Measurements from ENCODE around the gene IQCK. TPM values are rescaled to one million over a fixed set of nuclear protein-coding genes. Genes with fewer than 3 reads are reported as not detected.

IQCK gene
- total and polyA plus RNA-seq, 4 donors: 4.0 to 10.0 (median 5.7) TPM

DNA sequence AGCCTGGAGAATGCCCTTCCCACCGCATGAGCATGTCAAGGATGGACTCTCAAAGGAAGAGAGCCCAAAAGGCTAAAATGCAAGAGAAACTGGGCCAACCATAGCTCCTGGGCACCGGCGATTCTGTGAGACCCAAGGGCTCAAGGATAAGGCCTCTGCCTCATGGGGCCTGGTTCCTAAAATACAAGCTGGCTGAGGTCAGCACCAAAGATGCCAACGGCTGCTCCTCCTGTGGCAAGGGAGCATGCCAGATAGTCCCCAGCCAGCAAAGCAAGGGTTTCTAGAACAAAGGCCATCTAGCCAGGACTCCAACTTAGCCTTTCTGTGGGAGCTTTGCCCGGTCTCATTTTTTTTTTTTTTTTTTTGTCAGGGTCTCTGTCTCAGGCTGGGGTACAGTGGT, 146.5 kb downstream of the IQCK start:
- ATAC-seq (ENCODE audit: low FRiP score) (no peak), DNase-seq (peak in 1 of 2 donors; percentile 42)
- no peaks in the 10 kb centered on the region for H3K9me3 ChIP-seq (ENCODE audit: control insufficient read depth, low read length)
- 33 to 40% methylated on average over 5 of the region's 5 CpGs for WGBS, 2 donors
- no peaks in the 10 kb centered on the region for H3K4me1 ChIP-seq (ENCODE audit: control insufficient read depth in 1 of 2, insufficient read depth in 2 of 2, low read length in 2 of 2)
- no peak overlapping the region for H3K4me3 ChIP-seq (ENCODE audit: low read length in 2 of 2)
- no peaks in the 10 kb centered on the region for H3K27me3 ChIP-seq (ENCODE audit: control insufficient read depth in 1 of 2, insufficient read depth in 2 of 2, low read length in 1 of 2)
- H3K27ac ChIP-seq (ENCODE audit: low read depth in 1 of 2, low read length in 2 of 2): no peak overlapping the region
- intact Hi-C loops (cut with DNase I): no loop called here
- H3K36me3 ChIP-seq (ENCODE audit: control insufficient read depth in 1 of 2, insufficient read depth in 2 of 2, low read length in 1 of 2): no peaks in the 10 kb centered on the region

DNA sequence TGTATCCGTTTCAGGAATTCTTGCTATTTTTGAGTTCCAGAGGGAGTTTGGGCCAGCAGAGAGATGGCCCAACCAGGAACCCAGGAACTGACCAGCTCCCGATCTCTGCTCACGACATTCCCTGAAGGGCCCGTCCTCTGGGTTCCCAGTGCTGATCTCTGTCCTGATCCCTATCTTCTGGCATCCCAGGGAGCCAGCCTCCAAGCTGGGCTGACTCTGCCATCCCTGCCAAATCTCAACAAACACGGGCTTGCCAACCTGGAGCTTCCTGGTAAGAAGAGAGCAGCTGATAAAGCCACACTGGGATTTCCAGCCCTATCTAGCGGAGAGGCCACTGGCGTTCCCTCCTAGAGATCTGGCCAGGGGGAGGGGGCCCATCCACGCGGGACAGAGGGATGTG, 150.3 kb downstream of the IQCK start:
- no peaks in the 10 kb centered on the region for H3K9me3 ChIP-seq (ENCODE audit: control insufficient read depth, low read length)
- no peaks in the 10 kb centered on the region for H3K4me1 ChIP-seq (ENCODE audit: control insufficient read depth in 1 of 2, insufficient read depth in 2 of 2, low read length in 2 of 2)
- no peak overlapping the region for H3K4me3 ChIP-seq (ENCODE audit: low read length in 2 of 2)
- no peaks in the 10 kb centered on the region for H3K27me3 ChIP-seq (ENCODE audit: control insufficient read depth in 1 of 2, insufficient read depth in 2 of 2, low read length in 1 of 2)
- intact Hi-C loops (cut with DNase I): no loop called here
- peak overlapping the region in 1 of 2 donors; percentile 55 for H3K27ac ChIP-seq (ENCODE audit: low read depth in 1 of 2, low read length in 2 of 2)
- DNase-seq (peak in 1 of 2 donors; percentile 22), ATAC-seq (ENCODE audit: low FRiP score) (no peak)
- H3K36me3 ChIP-seq (ENCODE audit: control insufficient read depth in 1 of 2, insufficient read depth in 2 of 2, low read length in 1 of 2): no peaks in the 10 kb centered on the region
- 12 to 17% methylated on average over 9 of the region's 9 CpGs for WGBS, 2 donors

DNA sequence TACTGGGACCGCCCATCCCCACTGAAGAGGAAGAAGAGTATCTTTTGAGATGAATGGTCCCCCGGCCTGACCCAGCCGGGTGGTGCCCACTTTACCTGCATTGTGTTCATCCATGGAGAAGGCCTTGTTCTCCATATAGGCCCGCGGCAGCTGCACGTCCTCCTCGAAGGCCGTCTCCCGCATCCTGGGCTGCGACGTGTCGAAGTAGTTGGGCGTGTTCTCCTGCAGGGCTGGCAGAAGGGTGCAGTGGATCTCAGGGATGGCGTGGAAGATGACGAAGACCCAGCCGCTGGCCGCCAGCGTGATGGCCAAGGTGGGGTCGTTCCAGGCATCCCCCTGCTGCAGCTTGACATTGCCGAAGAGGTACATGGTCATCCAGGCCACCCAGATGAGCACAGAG, 153.7 kb downstream of the IQCK start:
- Histone ChIP-seq H3K27me3 (ENCODE audit: control insufficient read depth in 1 of 2, insufficient read depth in 2 of 2, low read length in 1 of 2) (no peaks in the 10 kb centered on the region), H3K27ac (ENCODE audit: low read depth in 1 of 2, low read length in 2 of 2) (no peak overlapping the region), H3K36me3 (ENCODE audit: control insufficient read depth in 1 of 2, insufficient read depth in 2 of 2, low read length in 1 of 2) (no peaks in the 10 kb centered on the region), H3K4me3 (ENCODE audit: low read length in 2 of 2) (no peak overlapping the region), H3K4me1 (ENCODE audit: control insufficient read depth in 1 of 2, insufficient read depth in 2 of 2, low read length in 2 of 2) (no peaks in the 10 kb centered on the region), H3K9me3 (ENCODE audit: control insufficient read depth, low read length) (no peaks in the 10 kb centered on the region)
- ATAC-seq (ENCODE audit: low FRiP score) (no peak), DNase-seq (no peak)
- intact Hi-C loops (cut with DNase I): no loop called here
- 93 to 99% methylated on average over 20 of the region's 20 CpGs for WGBS, 2 donors

DNA sequence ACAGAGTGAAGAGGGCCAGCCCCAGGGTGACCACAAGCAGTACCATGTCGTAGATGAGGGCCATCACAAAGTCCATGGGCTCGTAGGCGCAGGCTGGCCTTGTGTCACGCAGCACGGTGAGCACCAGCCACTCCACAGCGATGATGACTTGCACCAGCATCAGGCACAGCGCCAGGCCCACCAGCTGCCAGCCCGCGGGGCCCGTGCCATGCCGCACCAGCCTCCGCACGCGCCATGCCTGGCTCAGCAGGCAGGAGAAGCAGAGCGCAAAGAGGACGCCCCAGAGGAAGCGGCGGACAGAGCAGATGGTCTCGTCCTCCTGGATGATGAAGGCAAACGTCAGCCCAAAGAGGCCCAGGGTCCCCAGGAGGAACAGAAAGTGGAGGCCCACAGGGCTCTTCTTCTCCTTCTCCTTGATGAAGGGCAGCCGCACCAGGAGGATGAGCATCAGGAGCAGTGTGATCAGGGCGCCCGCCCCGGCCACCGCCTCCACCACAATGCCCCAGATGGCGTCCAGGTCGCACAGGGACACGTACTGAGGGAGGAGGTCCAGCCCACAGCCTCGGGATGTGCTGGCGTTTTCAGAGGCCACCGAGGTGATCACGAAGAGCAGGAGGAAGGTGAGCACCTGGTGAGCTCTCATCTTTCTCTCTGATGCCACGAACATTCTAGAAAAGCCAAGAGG, 154.2 kb downstream of the IQCK start:
- Histone ChIP-seq H3K36me3 (ENCODE audit: control insufficient read depth in 1 of 2, insufficient read depth in 2 of 2, low read length in 1 of 2) (no peaks in the 10 kb centered on the region), H3K9me3 (ENCODE audit: control insufficient read depth, low read length) (no peaks in the 10 kb centered on the region), H3K27me3 (ENCODE audit: control insufficient read depth in 1 of 2, insufficient read depth in 2 of 2, low read length in 1 of 2) (no peaks in the 10 kb centered on the region), H3K4me1 (ENCODE audit: control insufficient read depth in 1 of 2, insufficient read depth in 2 of 2, low read length in 2 of 2) (no peaks in the 10 kb centered on the region), H3K4me3 (ENCODE audit: low read length in 2 of 2) (no peak overlapping the region), H3K27ac (ENCODE audit: low read depth in 1 of 2, low read length in 2 of 2) (no peak overlapping the region)
- ATAC-seq (ENCODE audit: low FRiP score): no peak
- DNase-seq: no peak
- intact Hi-C loops (cut with DNase I): no loop called here
- 97 to 98% methylated on average over 32 to 33 of the region's 33 CpGs for WGBS, 2 donors

- Histone ChIP-seq H3K27ac (ENCODE audit: low read depth in 1 of 2, low read length in 2 of 2) (no peak overlapping the region), H3K27me3 (ENCODE audit: control insufficient read depth in 1 of 2, insufficient read depth in 2 of 2, low read length in 1 of 2) (no peaks in the 10 kb centered on the region), H3K9me3 (ENCODE audit: control insufficient read depth, low read length) (no peaks in the 10 kb centered on the region), H3K36me3 (ENCODE audit: control insufficient read depth in 1 of 2, insufficient read depth in 2 of 2, low read length in 1 of 2) (no peaks in the 10 kb centered on the region), H3K4me1 (ENCODE audit: control insufficient read depth in 1 of 2, insufficient read depth in 2 of 2, low read length in 2 of 2) (no peaks in the 10 kb centered on the region), H3K4me3 (ENCODE audit: low read length in 2 of 2) (no peak overlapping the region)
- WGBS, 2 donors: 88 to 90% methylated on average over 12 of the region's 12 CpGs
- intact Hi-C loops (cut with DNase I): no loop called here
- DNase-seq (no peak), ATAC-seq (ENCODE audit: low FRiP score) (no peak)
Observed at GRCh38 chr16:19872935-19873334, 154.9 kb downstream of the IQCK start.

DNA sequence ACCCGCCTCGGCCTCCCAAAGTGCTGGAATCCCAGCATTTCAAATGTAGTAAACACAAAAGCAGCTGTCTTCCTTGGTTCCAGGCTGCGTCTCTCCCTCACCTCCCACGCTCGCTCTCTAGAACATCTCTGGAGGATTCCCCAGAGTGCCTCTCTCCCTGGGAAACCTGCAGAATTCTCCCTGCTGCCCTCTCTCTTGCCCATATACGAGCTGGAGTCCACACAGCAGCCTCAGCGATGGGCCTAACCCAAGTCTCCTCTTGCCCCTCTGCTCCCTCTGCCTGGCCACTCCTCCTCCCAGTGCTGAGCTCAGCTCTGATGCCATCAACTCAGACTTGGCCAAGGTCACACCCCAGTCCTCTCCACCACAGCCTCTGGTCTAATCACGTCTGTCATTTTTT, 156.0 kb downstream of the IQCK start:
- 85 to 87% methylated on average over 8 of the region's 8 CpGs for WGBS, 2 donors
- Histone ChIP-seq H3K36me3 (ENCODE audit: control insufficient read depth in 1 of 2, insufficient read depth in 2 of 2, low read length in 1 of 2) (no peaks in the 10 kb centered on the region), H3K4me1 (ENCODE audit: control insufficient read depth in 1 of 2, insufficient read depth in 2 of 2, low read length in 2 of 2) (no peaks in the 10 kb centered on the region), H3K4me3 (ENCODE audit: low read length in 2 of 2) (no peak overlapping the region), H3K9me3 (ENCODE audit: control insufficient read depth, low read length) (no peaks in the 10 kb centered on the region), H3K27me3 (ENCODE audit: control insufficient read depth in 1 of 2, insufficient read depth in 2 of 2, low read length in 1 of 2) (no peaks in the 10 kb centered on the region), H3K27ac (ENCODE audit: low read depth in 1 of 2, low read length in 2 of 2) (no peak overlapping the region)
- ATAC-seq (ENCODE audit: low FRiP score): no peak
- DNase-seq: no peak
- intact Hi-C loops (cut with DNase I): no loop called here

- DNase-seq: no peak
- Histone ChIP-seq H3K4me3 (ENCODE audit: low read length in 2 of 2) (no peak overlapping the region), H3K4me1 (ENCODE audit: control insufficient read depth in 1 of 2, insufficient read depth in 2 of 2, low read length in 2 of 2) (no peaks in the 10 kb centered on the region), H3K27ac (ENCODE audit: low read depth in 1 of 2, low read length in 2 of 2) (no peak overlapping the region), H3K36me3 (ENCODE audit: control insufficient read depth in 1 of 2, insufficient read depth in 2 of 2, low read length in 1 of 2) (no peaks in the 10 kb centered on the region), H3K9me3 (ENCODE audit: control insufficient read depth, low read length) (no peaks in the 10 kb centered on the region), H3K27me3 (ENCODE audit: control insufficient read depth in 1 of 2, insufficient read depth in 2 of 2, low read length in 1 of 2) (no peaks in the 10 kb centered on the region)
- intact Hi-C loops (cut with DNase I): no loop called here
- 77 to 79% methylated on average over 18 of the region's 18 CpGs for WGBS, 2 donors
- ATAC-seq (ENCODE audit: low FRiP score): no peak
Observed at GRCh38 chr16:19874851-19875546, 156.9 kb downstream of the IQCK start.

- H3K36me3 ChIP-seq (ENCODE audit: control insufficient read depth in 1 of 2, insufficient read depth in 2 of 2, low read length in 1 of 2): no peaks in the 10 kb centered on the region
- no peaks in the 10 kb centered on the region for H3K4me1 ChIP-seq (ENCODE audit: control insufficient read depth in 1 of 2, insufficient read depth in 2 of 2, low read length in 2 of 2)
- intact Hi-C loops (cut with DNase I): no loop called here
- ATAC-seq (ENCODE audit: low FRiP score) (no peak), DNase-seq (no peak)
- H3K27me3 ChIP-seq (ENCODE audit: control insufficient read depth in 1 of 2, insufficient read depth in 2 of 2, low read length in 1 of 2): no peaks in the 10 kb centered on the region
- no peak overlapping the region for H3K4me3 ChIP-seq (ENCODE audit: low read length in 2 of 2)
- no peaks in the 10 kb centered on the region for H3K9me3 ChIP-seq (ENCODE audit: control insufficient read depth, low read length)
- no peak overlapping the region for H3K27ac ChIP-seq (ENCODE audit: low read depth in 1 of 2, low read length in 2 of 2)
- WGBS, 2 donors: 81 to 86% methylated on average over 6 of the region's 6 CpGs
Observed at GRCh38 chr16:19875900-19876299, 157.8 kb downstream of the IQCK start.

DNA sequence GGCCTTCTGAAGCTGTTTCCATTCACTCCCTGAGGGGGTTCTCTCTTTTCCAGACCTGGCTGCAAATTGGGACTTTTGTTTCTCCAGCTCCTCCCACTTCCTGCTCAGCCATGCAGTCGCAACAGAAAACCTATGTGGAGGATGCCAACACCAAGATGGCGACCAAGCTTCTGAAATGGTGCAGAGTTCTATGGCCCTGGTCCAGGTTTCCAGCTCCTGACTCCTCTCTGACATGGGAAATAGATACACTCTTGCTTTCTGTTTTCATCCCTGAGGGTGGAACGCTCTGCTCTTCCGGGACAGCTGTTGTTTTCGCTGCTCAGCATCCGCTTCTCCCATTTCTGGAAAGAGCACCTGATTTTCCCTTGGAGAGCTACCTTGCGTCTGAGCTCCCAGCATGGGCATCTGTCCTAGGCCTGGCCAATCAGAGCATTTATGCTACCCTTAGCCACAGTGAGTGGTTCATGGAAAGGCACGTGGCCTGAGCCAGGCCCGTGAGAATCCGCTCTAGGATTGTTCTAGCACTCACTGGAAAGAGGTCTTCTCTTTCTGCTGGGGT, 158.5 kb downstream of the IQCK start:
- no peak for DNase-seq
- H3K27me3 ChIP-seq (ENCODE audit: control insufficient read depth in 1 of 2, insufficient read depth in 2 of 2, low read length in 1 of 2): no peaks in the 10 kb centered on the region
- H3K4me3 ChIP-seq (ENCODE audit: low read length in 2 of 2): no peak overlapping the region
- 83 to 84% methylated on average over 10 of the region's 10 CpGs for WGBS, 2 donors
- H3K27ac ChIP-seq (ENCODE audit: low read depth in 1 of 2, low read length in 2 of 2): no peak overlapping the region
- H3K9me3 ChIP-seq (ENCODE audit: control insufficient read depth, low read length): no peaks in the 10 kb centered on the region
- ATAC-seq (ENCODE audit: low FRiP score): no peak
- intact Hi-C loops (cut with DNase I): no loop called here
- H3K36me3 ChIP-seq (ENCODE audit: control insufficient read depth in 1 of 2, insufficient read depth in 2 of 2, low read length in 1 of 2): no peaks in the 10 kb centered on the region
- H3K4me1 ChIP-seq (ENCODE audit: control insufficient read depth in 1 of 2, insufficient read depth in 2 of 2, low read length in 2 of 2): no peaks in the 10 kb centered on the region

All from aorta (tissue), 5 donors.